ENCODE measurements around the gene WFDC6. TPM values are rescaled to one million over a fixed set of nuclear protein-coding genes. Genes with fewer than 3 reads are reported as not detected.

The WFDC6 gene
- not detected in 2 replicates for total RNA-seq

DNA sequence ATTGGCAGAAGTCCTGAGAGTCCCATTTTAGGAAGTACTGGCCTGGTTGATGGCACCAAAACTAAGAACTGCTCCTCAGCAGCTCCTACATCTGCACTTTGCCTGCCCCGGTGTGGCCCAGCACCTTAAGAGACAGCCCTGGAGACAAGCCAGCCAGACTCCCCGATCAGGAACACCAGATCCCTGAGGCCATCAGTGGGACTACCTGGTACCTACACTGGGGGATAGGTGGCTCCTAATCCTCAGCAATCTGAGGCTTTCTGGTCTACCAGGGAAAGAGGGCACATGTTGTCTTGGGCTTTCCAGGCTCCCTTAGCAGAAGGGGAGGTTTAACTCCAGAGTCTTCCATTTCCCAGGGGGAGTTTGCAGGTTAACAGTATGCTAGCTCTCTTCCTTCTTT is at the start of gene WFDC6:
Gene WFDC6 (minus strand): TSS at position 101 of the 400 bp plus-strand sequence. CDS start 75 bp downstream, at position 26.

DNA sequence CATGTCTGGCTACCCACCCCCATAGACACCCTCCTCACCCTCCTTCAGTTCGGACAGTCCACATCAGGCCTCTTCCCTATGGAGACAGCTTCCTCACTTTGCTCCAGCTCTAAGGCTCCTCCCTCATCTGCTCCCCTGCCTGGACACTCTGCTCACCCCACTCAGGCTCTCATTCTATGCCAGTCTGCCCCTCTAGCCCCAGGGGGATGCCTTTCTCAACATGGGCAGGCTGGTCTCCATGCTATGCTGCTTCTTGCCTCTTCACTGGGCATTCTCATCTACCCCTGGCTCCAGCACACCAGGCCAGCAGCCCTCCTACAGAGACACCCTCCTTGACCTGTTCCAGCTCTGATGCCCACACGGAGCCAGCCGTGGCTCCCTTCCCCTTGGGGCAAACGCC is 39.9 kb upstream of the WFDC6 start, which contains the start of gene WFDC8:
Gene WFDC8 (minus strand): TSS at position 101 of the 400 bp plus-strand sequence. CDS start 37 bp downstream, at position 64.

DNA sequence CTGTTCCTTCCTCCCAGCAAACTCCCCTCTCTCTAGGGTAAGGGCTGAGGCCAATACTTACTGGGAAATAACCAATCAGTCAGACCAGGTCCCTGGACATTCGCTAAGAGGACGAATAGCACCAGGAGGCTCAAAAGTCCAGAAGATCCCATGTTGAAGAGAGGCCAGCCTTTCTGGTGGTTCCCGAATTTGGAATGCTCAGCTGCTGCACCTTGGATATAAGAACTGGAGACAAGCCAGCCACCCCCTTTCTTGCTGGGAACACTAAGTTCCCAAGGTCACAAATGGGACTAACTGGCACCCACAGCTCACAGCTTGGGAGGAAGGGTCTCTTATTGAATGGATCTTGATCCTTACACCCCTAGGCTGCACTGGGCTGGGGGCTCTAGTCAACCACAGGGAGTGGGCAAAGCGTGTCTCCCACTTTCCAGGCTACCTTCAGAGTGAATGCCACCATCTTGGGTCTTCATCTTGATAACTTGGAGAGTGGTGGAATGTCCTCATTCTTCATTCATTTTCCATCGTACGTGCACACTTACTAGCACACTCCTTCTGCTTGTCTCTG is 8.0 kb upstream of the WFDC6 start, which contains the start of gene EPPIN:
Gene EPPIN (minus strand): TSS at position 196 of the 565 bp plus-strand sequence. CDS start 44 bp downstream, at position 152.

GRCh38 chr20:45515147-45515913 is 24.0 kb downstream of the WFDC6 start, which contains the start of gene SPINT3:
Gene SPINT3 (minus strand): TSS chr20:45515622. CDS start chr20:45515608, 14 bp downstream.

Other genes starting within 250 kb of the WFDC6 start
- gene RBPJL, start 232.6 kb downstream of the WFDC6 start, total RNA-seq: not detected in 2 replicates
- gene MATN4, start 231.2 kb downstream of the WFDC6 start, total RNA-seq: not detected in 2 replicates
- 263 and 270 TPM in 2 replicates for gene SDC4, start 191.1 kb downstream of the WFDC6 start, total RNA-seq
- 43.0 and 95.3 TPM in 2 replicates for gene SYS1, start 176.3 kb downstream of the WFDC6 start, total RNA-seq
- gene TP53TG5, start 161.2 kb downstream of the WFDC6 start, total RNA-seq: 3.2 TPM in 1 of 2 replicates, not detected in the other
- 4.9 and 11.3 TPM in 2 replicates for gene DBNDD2, start 131.2 kb downstream of the WFDC6 start, total RNA-seq
- gene PIGT, start 123.3 kb downstream of the WFDC6 start, total RNA-seq: 63.6 and 67.5 TPM in 2 replicates
- gene WFDC2, start 69.7 kb downstream of the WFDC6 start, total RNA-seq: not detected in 2 replicates
- gene SPINT3, start 23.9 kb downstream of the WFDC6 start, total RNA-seq: not detected in 2 replicates
- not detected in 2 replicates for gene EPPIN, start 7.9 kb upstream of the WFDC6 start, total RNA-seq
- gene WFDC8, start 39.8 kb upstream of the WFDC6 start, total RNA-seq: not detected in 2 replicates
- not detected in 2 replicates for gene WFDC10A, start 90.3 kb upstream of the WFDC6 start, total RNA-seq
- not detected in 2 replicates for gene WFDC9, start 91.8 kb upstream of the WFDC6 start, total RNA-seq
- not detected in 2 replicates for gene WFDC11, start 130.8 kb upstream of the WFDC6 start, total RNA-seq
- not detected in 2 replicates for gene WFDC13, start 162.6 kb upstream of the WFDC6 start, total RNA-seq
- gene WFDC10B, start 165.5 kb upstream of the WFDC6 start, total RNA-seq: not detected in 2 replicates
- gene SPINT4, start 182.9 kb upstream of the WFDC6 start, total RNA-seq: not detected in 2 replicates

All from myometrial cell (primary cell).